K562 (cell line): ENCODE results near the gene PRPF6. TPM values are rescaled to one million over a fixed set of nuclear protein-coding genes. Genes with fewer than 3 reads are reported as not detected.
A peak's percentile ranks its signal among the peaks of the same experiment; 100 is the strongest.

ENCODE experiments used
- ATAC-seq: fragments of 200-7000 bp; cut with Tn5 transposase; 3 replicates; pipeline ENCODE4 v1.9.1; 2020; ENCODE audit warnings: moderate library complexity
- BruUV-seq: library from RNA; stranded (reverse); fragments of 400-500 nt; replicated peaks from 2 replicates; lab custom pipeline; 2021; lab: Mats Ljungman, UMichigan
- CTCF ChIA-PET: fragments of 300-600 bp; formaldehyde crosslinking; extraction: SDS; loops from one replicate; lab custom pipeline; 2021; ENCODE audit warnings: low intra/inter-chr PET ratio; lab: Yijun Ruan, JAX
- POLR2A ChIA-PET: fragments of 300-600, 350-650 bp; sonication (Branson Sonifier 250); formaldehyde crosslinking; extraction: SDS; loops from one replicate; lab custom pipeline; 2021; ENCODE audit warnings: antibody characterized with exemption, inconsistent platforms; lab: Yijun Ruan, JAX
- DNase-seq, 4 experiments: peaks; one replicate each; pipeline versions ENCODE4 v3.0.0 to v3.0.0-alpha.2; 2011 to 2018; ENCODE audit warnings: low spot score in 3 of 4, mixed read lengths in 3 of 4; ENCODE audit errors: extremely low read depth in 1 of 4
- FAIRE-seq: peaks from 2 replicates; lab custom pipeline; 2011; peaks lifted over from hg19 to GRCh38; lab: Jason Lieb, UNC
- H2AFZ ChIP-seq: 2 replicates; pipeline ENCODE4 v1.6.0; 2011; ENCODE audit warnings: low read depth, low read length, control low read depth, inconsistent platforms
- H3K27ac ChIP-seq: fragments of 200-600 bp; 3 replicates; pipeline ENCODE4 v1.8.0; 2011; ENCODE audit warnings: low read depth, mild to moderate bottlenecking, control low read depth, inconsistent platforms, low read length, moderate library complexity, mixed read lengths; ENCODE audit errors: extremely low read depth
- H3K27me3 ChIP-seq, 2 experiments: fragments of 300-600 bp in 1 of 2; 2 replicates in 1 of 2; 3 replicates in 1 of 2; pipeline versions ENCODE4 v1.6.0 to v1.8.0; 2011; ENCODE audit warnings: inconsistent platforms in 2 of 2, low read length in 2 of 2, mild to moderate bottlenecking in 1 of 2, mixed read lengths in 1 of 2, moderate library complexity in 1 of 2; ENCODE audit not compliant: control insufficient read depth in 2 of 2, insufficient read depth in 2 of 2
- H3K36me3 ChIP-seq: fragments of 300-600 bp; 3 replicates; pipeline ENCODE4 v1.8.0; 2011; ENCODE audit warnings: mild to moderate bottlenecking, low read length, inconsistent platforms; ENCODE audit not compliant: control insufficient read depth, insufficient read depth
- H3K4me1 ChIP-seq, 2 experiments: fragments of 200-600 bp in 1 of 2; replicated peaks in 1 of 2; 2 replicates in 1 of 2; 3 replicates in 1 of 2; pipeline versions ENCODE4 v1.5.1 to v1.8.0; 2011; ENCODE audit warnings: inconsistent platforms in 2 of 2, low read length in 2 of 2, mild to moderate bottlenecking in 1 of 2, mixed read lengths in 1 of 2, moderate library complexity in 1 of 2; ENCODE audit not compliant: control insufficient read depth in 2 of 2, insufficient read depth in 2 of 2
- H3K4me2 ChIP-seq: 2 replicates; pipeline ENCODE4 v1.6.1; 2011; ENCODE audit warnings: low read length, control low read depth, inconsistent platforms, mixed read lengths; ENCODE audit not compliant: insufficient read depth
- H3K4me3 ChIP-seq: fragments of 200-600 bp; sonication (generic), shearing (Covaris generic); 2 replicates; pipeline ENCODE4 v1.5.1; 2016; ENCODE audit warnings: control low read depth, inconsistent platforms
- H3K79me2 ChIP-seq: fragments of 200-600 bp; 3 replicates; pipeline ENCODE4 v1.8.0; 2011; ENCODE audit warnings: low read length, inconsistent platforms; ENCODE audit not compliant: control insufficient read depth, insufficient read depth
- H3K9ac ChIP-seq, 2 experiments: 2 replicates each; pipeline versions ENCODE4 v1.6.0 to v1.6.1; 2011; ENCODE audit warnings: low read depth in 2 of 2, low read length in 2 of 2, control low read depth in 1 of 2, inconsistent platforms in 1 of 2, mild to moderate bottlenecking in 1 of 2, mixed read lengths in 1 of 2; ENCODE audit not compliant: insufficient read depth in 1 of 2
- H3K9me1 ChIP-seq: one replicate; pipeline ENCODE4 v1.6.0; 2011; ENCODE audit warnings: inconsistent platforms, mild to moderate bottlenecking, low read length, moderate library complexity; ENCODE audit not compliant: control insufficient read depth, insufficient read depth
- H3K9me3 ChIP-seq: replicated peaks from 2 replicates; pipeline ENCODE4 v1.5.1; 2011; ENCODE audit warnings: low read depth, low read length, inconsistent platforms; ENCODE audit not compliant: control insufficient read depth, insufficient read depth
- H4K20me1 ChIP-seq: replicated peaks from 2 replicates; pipeline ENCODE4 v1.6.1; 2011; ENCODE audit warnings: low read length, inconsistent platforms, mixed read lengths; ENCODE audit not compliant: control insufficient read depth, insufficient read depth
- ARID1B ChIP-seq: fragments of 450-650 bp; IDR thresholded peaks from 2 replicates; pipeline ENCODE4 v1.6.1; 2016; ENCODE audit warnings: antibody characterized with exemption, mild to moderate bottlenecking, inconsistent platforms
- BDP1 ChIP-seq: IDR thresholded peaks from 3 replicates; pipeline ENCODE4 v1.6.1; 2011; ENCODE audit not compliant: insufficient read length, insufficient read depth
- CHD4 ChIP-seq: fragments of 200-600 bp; sonication (generic); IDR thresholded peaks from 3 replicates; pipeline ENCODE4 v1.6.1; 2012; ENCODE audit warnings: low read depth, mild to moderate bottlenecking, mixed read lengths, low read length, inconsistent platforms; ENCODE audit not compliant: insufficient read depth, insufficient replicate concordance, poor library complexity, severe bottlenecking
- CTCFL ChIP-seq: IDR thresholded peaks from 2 replicates; pipeline ENCODE4 v1.6.1; 2011; ENCODE audit warnings: borderline replicate concordance, low read depth, mild to moderate bottlenecking, moderate library complexity, low read length; ENCODE audit not compliant: insufficient read depth, poor library complexity, severe bottlenecking
- ELK3 ChIP-seq: fragments of 450-650 bp; formaldehyde crosslinking; IDR thresholded peaks from 2 replicates; pipeline ENCODE4 v1.4.0; 2020; ENCODE audit warnings: mild to moderate bottlenecking
- HNRNPH1 ChIP-seq: fragments of 200-400 bp; formaldehyde crosslinking; optimal IDR thresholded peaks from 2 replicates; pipeline ENCODE3; 2017; ENCODE audit warnings: low read depth, mild to moderate bottlenecking, low read length, moderate library complexity
- MAX ChIP-seq: sonication (generic); formaldehyde crosslinking; IDR thresholded peaks from 2 replicates; pipeline ENCODE4 v1.9.0; 2022; ENCODE audit warnings: mild to moderate bottlenecking, missing genetic modification reagents
- MCM2 ChIP-seq: fragments of 450-650 bp; IDR thresholded peaks from 2 replicates; pipeline ENCODE4 v1.6.1; 2017; ENCODE audit warnings: low read depth, mild to moderate bottlenecking
- MLLT1 ChIP-seq, 2 experiments: fragments of 450-650 bp; IDR thresholded peaks; 2 replicates each; pipeline ENCODE4 v1.6.1; 2016
- WGBS: fragments of 100-300 bp; shearing (Covaris generic); methylation state at CpG from one replicate; pipeline ENCODE4 v1.1.6; 2016; ENCODE audit warnings: low coverage, mixed read lengths; ENCODE audit not compliant: insufficient coverage; ENCODE audit errors: missing lambda C conversion rate; 5-methylcytosine and 5-hydroxymethylcytosine counted together
- in situ Hi-C: fragments of 300-500 bp; cut with MboI; formaldehyde crosslinking; loops from 4 replicates; pipeline ENCODE4 v1.15.0; 2018; ENCODE audit warnings: inconsistent platforms, mixed read lengths
- intact Hi-C: fragments of 100-400 bp; cut with micrococcal nuclease; formaldehyde crosslinking; loops from 2 replicates; pipeline ENCODE4 v1.14.2; 2022
- polyA plus RNA-seq, 8 experiments: library from polyadenylated mRNA; depleted of rRNA in 4 of 8; stranded (reverse) in 5 of 8; unstranded in 3 of 8; fragments of >200 nt; fragmentation: Nextera tagmentation in 2 of 8; fragmentation: Illumina TruSeq in 1 of 8; extraction: Ambion mirVana in 2 of 8; extraction: Trizol in 1 of 8; gene quantifications; 2 replicates each; pipeline versions ENCODE4 v1.2.1 to v1.2.3, GENCODE V29; 2011 to 2014; ENCODE audit warnings: inconsistent platforms in 1 of 8, missing spikeins in 1 of 8
- total RNA-seq, 7 experiments: library from RNA; depleted of rRNA in 6 of 7; stranded (reverse); fragments of >200 nt in 6 of 7; fragmentation: Illumina TruSeq in 2 of 7; extraction: Trizol in 2 of 7; gene quantifications; 2 replicates each; pipeline versions ENCODE4 v1.2.1 to v1.2.3, GENCODE V29; 2011 to 2021; ENCODE audit warnings: low replicate concordance in 1 of 7
- TF ChIP-seq, protein P1 (sequence below): IDR thresholded peaks from 3 replicates; pipeline ENCODE4 v1.6.1; 2011; ENCODE audit warnings: borderline replicate concordance, mild to moderate bottlenecking; ENCODE audit not compliant: insufficient read length, insufficient read depth

Gene PRPF6
- total and polyA plus RNA-seq, 9 of the 15 experiments (the other 6 are each of a cell fraction or from before 2014, with no cell fraction given) = 4.2 to 83.2 (median 59.9) TPM

- no peak for TF ChIP-seq CTCFL
These were observed 3.1 kb upstream of the PRPF6 start (continued) for GRCh38 chr20:63977739-63978276.

DNA sequence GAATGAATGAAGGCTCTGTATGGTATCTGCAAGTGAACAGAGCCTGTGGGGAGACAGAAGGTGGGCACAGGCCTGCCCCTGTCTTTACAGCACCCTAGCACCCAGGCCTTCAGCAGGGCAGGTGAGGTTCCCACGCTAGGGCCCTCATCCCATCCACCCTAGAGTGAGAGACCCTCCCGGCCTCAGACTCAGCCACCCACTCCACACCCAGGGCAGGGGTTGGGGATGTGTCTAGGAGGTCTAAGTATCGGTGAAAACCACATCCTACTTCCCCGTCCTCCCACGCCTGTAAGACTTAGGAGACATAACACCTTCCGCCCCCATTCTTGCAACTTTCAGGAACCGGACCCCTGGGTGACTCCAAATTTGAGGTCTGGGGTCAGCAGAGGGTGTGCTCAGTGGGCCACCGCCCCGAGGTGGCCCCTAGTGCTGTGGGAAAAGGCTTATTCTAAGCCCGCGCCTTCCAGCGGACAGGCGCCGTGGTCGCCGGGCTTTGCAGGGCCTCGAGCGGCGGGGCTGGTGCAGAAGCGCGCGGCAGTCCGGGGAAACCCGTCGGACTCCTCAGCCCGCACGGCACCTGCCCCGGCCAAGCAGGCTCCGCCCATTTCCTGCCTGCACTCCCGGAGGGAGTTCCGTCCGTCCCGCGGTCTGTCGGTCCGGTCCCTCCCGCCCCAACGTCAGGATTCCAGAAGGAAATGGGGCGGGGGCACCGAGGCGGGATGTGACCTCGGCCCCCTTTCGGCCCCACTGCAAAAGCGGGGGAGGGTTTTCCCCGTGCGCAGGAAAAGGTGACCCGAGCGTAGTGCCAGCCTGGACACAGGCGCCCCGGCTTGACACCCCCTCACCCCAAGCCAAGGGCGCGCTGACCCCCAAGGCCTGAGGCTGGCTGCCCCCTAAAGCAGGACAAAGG, 2.4 kb upstream of the PRPF6 start:
- H3K9me3 ChIP-seq = no peaks in the 10 kb centered on the region
- ChIA-PET CTCF (no interaction called here), POLR2A (no interaction called here)
- H3K36me3 ChIP-seq = peaks cover 22% of the 10 kb centered on the region; the same call in 2 of the 3 replicates
- H3K4me1 ChIP-seq = peaks cover 29 to 66% of the 10 kb centered on the region in 2 experiments
- intact Hi-C loops (loop anchor here (5.0 to 10.0 kb wide), 3 partner anchors 74 to 194 kb away; partner anchors contain the start of genes ABHD16B and TPD52L2), in situ Hi-C loops (no loop called here)
- H3K4me2 ChIP-seq = peak overlapping the region; percentile 74
- peak overlapping the region; percentile 100 for H3K4me3 ChIP-seq
- peak; percentile 65 for ATAC-seq
- no peaks in the 10 kb centered on the region for H3K27me3 ChIP-seq
- TSS peak; percentile 55 for BruUV-seq
- DNase-seq = peak; percentile 72 to 86 (median 74)
- H2AFZ ChIP-seq = peak overlapping the region; percentile 79
- H3K9me1 ChIP-seq = peaks cover 3% of the 10 kb centered on the region
- no peaks in the 10 kb centered on the region for H4K20me1 ChIP-seq
- peak overlapping the region; percentile 72 to 92 for H3K9ac ChIP-seq
- H3K27ac ChIP-seq = peak overlapping the region; percentile 83
- H3K79me2 ChIP-seq = peaks cover 29% of the 10 kb centered on the region
- peak; percentile 83 for FAIRE-seq
- WGBS = 4% methylated on average over 50 of the region's 52 CpGs
- TF ChIP-seq HNRNPH1 (no peak), BDP1 (no peak), ELK3 (CRISPR knock-in tag) (no peak), CHD4 (no peak), ARID1B (no peak; the same call in 1 of the 2 replicates), MCM2 (no peak), MAX (CRISPR knock-in tag) (peak; percentile 59; the same call in 1 of the 2 replicates), MLLT1 (IDR thresholded peaks at IDR 0.05) (no peak)
- TF ChIP-seq, protein P1, sequence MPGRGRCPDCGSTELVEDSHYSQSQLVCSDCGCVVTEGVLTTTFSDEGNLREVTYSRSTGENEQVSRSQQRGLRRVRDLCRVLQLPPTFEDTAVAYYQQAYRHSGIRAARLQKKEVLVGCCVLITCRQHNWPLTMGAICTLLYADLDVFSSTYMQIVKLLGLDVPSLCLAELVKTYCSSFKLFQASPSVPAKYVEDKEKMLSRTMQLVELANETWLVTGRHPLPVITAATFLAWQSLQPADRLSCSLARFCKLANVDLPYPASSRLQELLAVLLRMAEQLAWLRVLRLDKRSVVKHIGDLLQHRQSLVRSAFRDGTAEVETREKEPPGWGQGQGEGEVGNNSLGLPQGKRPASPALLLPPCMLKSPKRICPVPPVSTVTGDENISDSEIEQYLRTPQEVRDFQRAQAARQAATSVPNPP = no peak
